ENCODE results near the gene APMAP.

Gene APMAP

DNA sequence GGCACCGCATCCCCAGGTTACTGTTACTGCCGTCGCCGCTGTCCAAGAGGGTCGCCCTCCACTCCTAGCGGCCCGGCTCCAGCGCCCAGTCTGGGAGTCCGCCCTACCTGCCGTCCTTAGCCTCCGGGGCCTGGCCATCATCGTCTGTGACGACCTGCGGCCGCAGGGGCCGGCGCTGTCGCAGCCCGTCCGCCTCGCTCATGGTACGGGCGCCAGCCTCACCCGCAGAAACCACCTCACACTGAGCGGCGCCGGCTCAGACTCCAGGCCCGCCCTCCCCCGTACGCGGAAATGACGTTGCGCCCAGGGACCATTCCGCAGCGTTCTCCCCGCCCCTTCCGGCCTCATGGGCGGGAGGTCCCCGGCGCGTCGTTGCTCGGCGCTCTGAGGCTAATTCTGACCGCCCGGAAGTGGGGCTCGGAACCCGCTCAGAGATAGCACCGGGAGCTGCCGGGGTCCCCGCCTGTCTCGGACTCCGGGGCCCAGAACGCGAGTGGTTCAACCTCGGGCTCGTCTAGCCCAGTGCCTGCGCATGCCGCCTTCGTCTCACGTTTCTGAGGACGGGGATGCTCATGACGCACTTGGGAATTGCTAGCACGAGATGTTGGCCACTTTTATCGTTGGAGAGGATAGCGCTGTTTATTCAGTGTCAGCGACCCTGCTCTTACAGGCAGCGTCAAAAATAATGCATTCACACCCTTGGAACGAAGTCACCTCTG, at the start of gene APMAP:
APMAP (minus strand) TSS at position 265 of the 719 bp plus-strand sequence; CDS start at position 202, 63 bp downstream.
- no peak for FAIRE-seq

GRCh38 chr20:25041813-25042530, 49.4 kb upstream of the APMAP start:
- FAIRE-seq: no peak

GRCh38 chr20:25040438-25040831, 47.9 kb upstream of the APMAP start:
- no peak for FAIRE-seq

DNA sequence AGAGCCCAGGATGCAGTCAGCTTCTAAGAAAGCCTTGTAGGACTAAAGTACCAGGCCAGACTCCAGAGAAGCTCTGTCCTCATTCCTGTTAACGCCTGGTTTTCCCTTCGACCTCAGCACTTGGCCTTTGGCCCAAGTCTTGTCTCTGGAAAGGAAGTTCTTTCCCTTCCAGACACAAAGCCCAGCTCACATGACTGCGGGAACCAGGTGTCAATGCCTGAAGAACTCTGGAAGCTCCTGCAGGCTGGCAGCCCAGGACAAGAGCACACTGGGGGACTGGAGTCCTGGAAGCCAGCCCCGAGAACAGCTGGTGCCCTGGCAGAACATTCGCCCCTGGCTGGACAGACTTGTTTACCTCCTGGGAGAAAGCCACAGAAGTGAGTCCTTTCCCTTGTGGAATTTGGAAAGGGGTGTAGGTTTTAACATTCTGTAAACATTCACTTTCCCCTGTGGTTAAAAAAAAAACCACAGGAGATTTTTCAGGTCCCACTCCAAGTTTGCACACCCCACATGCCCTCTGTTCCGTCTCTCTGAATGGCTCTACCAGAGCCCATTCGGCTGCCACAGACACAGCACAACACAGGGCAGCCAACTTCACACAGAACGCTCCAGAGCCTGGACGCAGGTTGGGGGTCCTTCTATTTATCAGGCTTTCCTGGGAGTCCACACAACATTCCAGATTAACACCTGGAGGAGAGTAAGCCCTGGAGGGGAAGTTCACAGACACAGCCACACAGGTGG, 47.3 kb upstream of the APMAP start:
- no peak for FAIRE-seq

DNA sequence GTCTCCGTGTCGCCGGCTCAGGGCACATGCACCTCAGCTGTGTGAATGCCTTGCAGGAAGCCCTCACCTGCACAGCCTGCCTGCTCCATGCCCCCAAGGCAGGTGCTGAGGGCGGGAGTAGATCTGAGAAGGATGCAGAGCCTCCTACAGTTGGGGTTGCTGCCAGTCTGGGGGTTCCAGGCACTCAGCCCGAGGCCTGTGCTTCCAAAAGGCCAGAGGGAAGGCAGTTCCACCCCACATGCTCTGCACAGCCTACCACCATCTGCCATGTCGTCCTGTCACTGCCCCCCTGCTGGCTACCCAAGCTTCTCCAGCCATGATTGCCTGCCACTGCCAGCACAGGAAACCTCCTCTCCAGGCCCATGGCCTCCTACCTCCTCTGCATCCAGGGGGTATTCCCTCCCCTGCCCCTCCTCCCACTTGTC, 46.1 kb upstream of the APMAP start:
- no peak for FAIRE-seq

- FAIRE-seq: no peak
Observed at GRCh38 chr20:25038103-25038410, 45.5 kb upstream of the APMAP start.

DNA sequence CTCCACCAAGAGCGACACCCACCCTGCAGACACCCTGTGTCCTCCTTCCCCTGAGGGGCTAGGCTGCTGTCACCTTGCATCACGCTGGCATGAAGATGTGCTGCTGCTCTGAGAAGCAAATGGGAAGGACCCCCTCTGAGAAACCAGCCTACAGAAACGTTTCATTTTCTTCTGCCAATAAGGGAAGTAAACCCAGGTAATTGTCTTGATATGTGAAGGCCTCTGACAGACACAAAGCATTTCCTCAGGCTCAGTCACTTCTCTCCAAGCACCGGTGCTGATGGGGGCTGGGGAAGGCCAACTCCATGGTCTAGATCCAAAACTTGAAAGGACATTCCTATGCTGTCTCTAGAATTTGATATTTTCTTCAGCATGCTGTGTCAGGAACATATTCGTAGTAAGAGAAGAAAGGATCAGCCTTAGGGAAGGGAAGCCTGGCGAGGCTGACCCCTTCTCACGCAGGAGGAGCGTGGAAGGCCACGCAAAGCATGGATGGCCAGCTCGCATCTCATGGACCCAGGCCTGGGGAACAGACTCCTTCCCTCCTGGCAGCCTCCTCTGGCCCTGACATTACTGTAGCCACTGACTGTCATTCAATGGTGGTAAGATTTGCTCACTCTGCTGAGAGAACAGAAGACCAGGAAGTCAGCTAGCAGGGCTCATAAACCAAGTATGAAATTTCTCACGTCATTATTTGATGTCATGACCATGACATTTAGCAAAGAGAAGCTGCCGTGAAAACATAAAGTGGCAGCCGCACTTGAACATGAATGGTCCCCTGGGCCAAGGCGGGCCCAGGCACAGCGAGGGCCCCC, 44.9 kb upstream of the APMAP start:
- no peak for FAIRE-seq

- no peak for FAIRE-seq
Observed at GRCh38 chr20:25036331-25036936, 43.9 kb upstream of the APMAP start.

DNA sequence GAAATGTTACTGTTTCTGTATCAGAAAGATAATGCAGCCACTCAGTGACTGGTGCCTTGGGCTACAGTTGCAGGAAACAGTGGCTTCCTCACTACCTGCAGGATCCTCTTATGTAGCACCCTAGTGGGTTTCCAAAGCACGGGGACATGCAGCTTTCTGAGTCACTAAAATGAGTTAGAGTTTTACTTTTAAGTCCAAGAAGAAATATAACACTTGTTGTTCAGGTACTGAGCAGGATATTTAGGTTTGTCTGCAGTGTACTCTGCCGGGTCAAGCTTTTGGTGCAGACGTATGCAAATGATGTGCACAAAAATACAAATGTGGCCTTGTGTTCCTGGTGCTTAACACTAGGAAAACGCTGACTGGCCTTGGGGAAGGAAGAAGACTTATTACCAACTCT, 43.4 kb upstream of the APMAP start:
- FAIRE-seq: no peak

- no peak for FAIRE-seq
Observed at GRCh38 chr20:25033924-25034300, 41.4 kb upstream of the APMAP start.

DNA sequence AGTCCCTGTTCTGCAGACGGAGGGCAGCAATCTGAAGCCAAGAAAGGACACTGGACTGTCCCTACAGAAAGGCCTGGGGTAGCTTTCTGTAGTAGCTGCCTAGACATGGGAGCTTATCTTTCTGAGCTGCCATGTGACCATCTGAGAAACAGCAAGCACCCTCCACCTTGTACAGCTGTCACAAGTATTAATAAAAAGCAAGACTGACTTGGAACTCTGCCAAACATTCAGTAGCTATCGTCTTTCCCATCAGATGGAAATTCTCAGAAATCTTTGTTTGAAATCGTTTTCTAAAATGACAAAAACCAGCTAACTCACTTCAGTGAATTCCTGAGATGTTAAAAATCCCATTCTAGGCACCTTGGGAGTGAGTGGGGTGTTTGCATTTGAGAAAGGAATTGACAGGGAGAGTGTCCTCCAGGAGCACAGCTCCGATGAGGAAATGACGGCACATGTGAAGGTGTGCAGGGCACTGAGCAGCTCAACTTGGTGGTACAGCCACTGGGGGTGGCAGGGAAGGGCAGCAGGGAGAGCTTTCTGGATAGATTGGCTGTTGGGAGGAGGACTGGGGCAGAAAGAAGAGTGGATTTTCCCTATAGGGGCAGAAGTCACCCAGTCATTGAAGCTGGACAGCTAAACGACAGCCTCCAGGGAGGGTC, 40.8 kb upstream of the APMAP start:
- FAIRE-seq: no peak

DNA sequence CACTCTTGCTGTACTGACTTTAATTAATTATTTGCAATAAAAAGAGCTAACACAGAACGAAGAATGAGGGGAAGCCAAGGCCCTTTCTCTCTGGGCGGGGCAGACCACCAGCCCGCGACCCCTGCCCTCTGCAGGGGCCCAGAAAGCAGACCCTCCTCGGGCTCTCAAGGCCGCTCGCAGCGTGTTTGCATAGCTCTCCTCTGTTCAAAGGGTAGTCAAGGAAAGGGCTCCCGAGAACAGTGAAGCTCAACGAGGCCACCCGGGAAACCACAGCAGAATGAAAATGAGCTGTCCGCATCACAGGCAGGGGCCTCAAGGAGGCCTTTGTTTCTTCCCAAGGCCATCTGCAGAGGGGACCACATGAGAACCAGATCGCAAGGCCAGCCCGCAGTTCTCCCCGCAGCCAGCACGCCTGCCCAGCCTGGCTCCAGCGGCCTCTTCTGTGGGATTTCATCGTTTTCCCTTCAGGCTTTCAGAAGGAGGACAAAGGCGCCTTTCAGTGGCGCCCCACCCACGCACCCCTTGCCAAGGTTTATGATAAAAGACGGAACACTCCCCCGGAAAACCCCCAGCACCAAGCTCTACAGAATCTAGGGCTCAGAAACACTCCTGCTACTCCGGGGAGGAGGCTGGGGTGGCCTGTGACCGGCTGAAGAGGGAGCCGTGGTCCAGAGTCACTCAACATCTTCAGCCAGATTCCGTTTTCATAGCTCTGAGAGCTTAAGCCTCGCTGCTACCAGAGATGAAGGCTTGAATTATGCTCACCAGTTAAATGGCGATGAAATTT, 40.1 kb upstream of the APMAP start:
- no peak for FAIRE-seq

DNA sequence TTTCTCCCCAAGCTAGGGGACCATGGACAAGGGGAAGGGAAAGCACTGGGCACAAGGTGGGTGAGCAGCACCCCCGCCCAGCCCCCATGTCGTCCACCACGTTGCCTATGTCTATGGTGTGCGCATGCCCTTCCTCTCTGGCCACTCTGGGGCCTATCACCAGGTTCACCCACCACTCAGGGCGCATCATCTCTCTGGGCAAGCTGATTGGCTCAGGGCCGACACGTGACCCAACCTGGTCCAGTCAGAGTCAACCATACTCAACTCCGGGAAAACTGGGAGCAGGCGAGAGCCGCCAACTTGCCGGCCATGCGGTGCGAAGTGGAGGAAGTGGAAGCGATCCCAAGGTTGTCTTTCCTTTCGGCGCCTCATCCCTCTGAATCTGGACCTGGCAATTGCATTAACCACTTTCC, 39.5 kb upstream of the APMAP start:
- FAIRE-seq: no peak

- no peak for FAIRE-seq
Observed at GRCh38 chr20:25031241-25031640, 38.7 kb upstream of the APMAP start.

DNA sequence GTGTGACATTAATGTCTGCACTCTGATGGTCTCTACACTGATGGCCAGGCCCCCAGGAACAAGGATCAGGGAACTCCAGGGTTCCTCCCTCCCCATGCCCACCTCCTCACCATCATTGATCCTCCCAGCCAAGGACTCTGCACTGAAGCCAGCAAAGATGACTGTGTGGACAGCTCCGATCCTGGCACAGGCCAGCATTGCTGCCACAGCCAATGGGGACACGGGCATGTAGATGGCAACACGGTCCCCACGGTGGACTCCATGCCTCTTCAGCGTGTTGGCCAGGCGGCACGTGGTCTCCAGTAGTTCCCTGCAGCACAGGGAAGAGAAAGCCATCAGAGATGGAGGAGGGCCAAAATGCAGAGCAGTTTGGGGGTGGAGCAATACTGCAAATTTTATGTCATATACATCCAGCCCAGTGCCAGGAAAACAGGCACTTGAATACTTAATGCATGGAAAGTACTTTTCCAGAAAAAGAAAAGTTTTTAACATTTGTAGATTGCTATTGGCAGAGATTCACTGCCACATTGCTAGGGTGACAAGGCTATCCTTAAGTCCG, 38.2 kb upstream of the APMAP start:
- FAIRE-seq: no peak

GRCh38 chr20:25030007-25030648, 37.6 kb upstream of the APMAP start:
- no peak for FAIRE-seq

- FAIRE-seq: no peak
Observed at GRCh38 chr20:25025986-25026605, 33.5 kb upstream of the APMAP start.

GRCh38 chr20:25025091-25025861, 32.7 kb upstream of the APMAP start:
- no peak for FAIRE-seq

DNA sequence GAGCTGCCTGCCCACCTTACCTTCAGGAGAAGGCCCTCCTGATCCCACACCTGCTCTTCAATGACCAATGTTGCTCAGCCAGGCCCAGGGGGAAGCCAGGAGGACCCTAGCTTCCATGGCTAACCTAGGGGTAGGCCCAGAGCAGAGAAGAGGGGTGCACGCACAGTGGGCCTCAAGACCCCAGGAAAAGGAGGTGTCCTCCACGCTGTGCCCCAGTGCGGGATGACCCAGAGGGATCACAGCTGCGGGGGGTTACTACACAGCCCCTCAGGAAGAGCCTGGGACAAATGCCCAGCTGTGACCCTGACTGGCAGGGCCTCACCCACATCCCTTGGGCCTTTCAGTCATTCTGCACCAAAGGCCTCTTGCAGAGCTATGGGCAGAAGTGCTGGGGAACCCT, 31.6 kb upstream of the APMAP start:
- FAIRE-seq: no peak
